GM12878 (cell line): Measurements from ENCODE around the gene TMEM63C. TPM values are rescaled to one million over a fixed set of nuclear protein-coding genes. Genes with fewer than 3 reads are reported as not detected.

Experiments used
- ATAC-seq: fragments of 200-7000 bp; cut with Tn5 transposase; 3 replicates; pipeline ENCODE4 v1.9.1; 2020; ENCODE audit warnings: mild to moderate bottlenecking, moderate library complexity
- BruUV-seq: library from RNA; stranded (reverse); fragments of 400-500 nt; replicated peaks from 2 replicates; lab custom pipeline; 2021; lab: Mats Ljungman, UMichigan
- CTCF ChIA-PET: fragments of 300-600 bp; sonication (Branson Sonifier 250); formaldehyde crosslinking; extraction: SDS; loops from one replicate; lab custom pipeline; 2021; ENCODE audit warnings: inconsistent platforms; lab: Yijun Ruan, JAX
- POLR2A ChIA-PET: fragments of 350-600 bp; formaldehyde crosslinking; extraction: SDS; loops from one replicate; lab custom pipeline; 2021; ENCODE audit warnings: inconsistent platforms; lab: Charles Lee
- RAD21 ChIA-PET: fragments of 300-600 bp; sonication (Branson Sonifier 250); formaldehyde crosslinking; loops from one replicate; lab custom pipeline; 2023; ENCODE audit warnings: antibody characterized with exemption; ENCODE audit not compliant: unreplicated experiment; lab: Charles Lee
- SMC1A ChIA-PET: fragments of 300-600 bp; sonication (Branson Sonifier 250); formaldehyde crosslinking; loops from one replicate; lab custom pipeline; 2023; ENCODE audit not compliant: unreplicated experiment, uncharacterized antibody; lab: Charles Lee
- DNase-seq: peaks from one replicate; pipeline ENCODE4 v3.0.0-alpha.2; 2011; ENCODE audit warnings: low read depth, low spot score
- FAIRE-seq: peaks from 3 replicates; lab custom pipeline; 2011; peaks lifted over from hg19 to GRCh38; lab: Jason Lieb, UNC
- H2AFZ ChIP-seq: 2 replicates; pipeline ENCODE4 v1.6.0; 2011; ENCODE audit warnings: low read depth, low read length, control low read depth; ENCODE audit not compliant: control insufficient read depth
- H3K27ac ChIP-seq: 2 replicates; pipeline ENCODE4 v1.5.1; 2011; ENCODE audit warnings: control low read depth; ENCODE audit not compliant: control insufficient read depth, insufficient read depth
- H3K27me3 ChIP-seq, 2 experiments: replicated peaks in 1 of 2; 2 replicates each; pipeline versions ENCODE4 v1.6.0 to v1.6.1; 2011; ENCODE audit warnings: low read length in 1 of 2; ENCODE audit not compliant: control insufficient read depth in 2 of 2, insufficient read depth in 2 of 2
- H3K36me3 ChIP-seq, 2 experiments: 2 replicates each; pipeline ENCODE4 v1.5.1; 2011; ENCODE audit warnings: low read length in 1 of 2; ENCODE audit not compliant: control insufficient read depth in 2 of 2, insufficient read depth in 2 of 2
- H3K4me1 ChIP-seq: 2 replicates; pipeline ENCODE4 v1.6.1; 2011; ENCODE audit warnings: mild to moderate bottlenecking, low read length, moderate library complexity, mixed read lengths; ENCODE audit not compliant: control insufficient read depth, insufficient read depth
- H3K4me2 ChIP-seq: 2 replicates; pipeline ENCODE4 v1.6.0; 2011; ENCODE audit warnings: control low read depth; ENCODE audit not compliant: control insufficient read depth, insufficient read depth
- H3K4me3 ChIP-seq: fragments of 200-600 bp; sonication (generic); 2 replicates; pipeline ENCODE4 v1.5.1; 2016
- H3K79me2 ChIP-seq: 2 replicates; pipeline ENCODE4 v1.6.0; 2011; ENCODE audit warnings: low read length; ENCODE audit not compliant: control insufficient read depth, insufficient read depth
- H3K9ac ChIP-seq: 2 replicates; pipeline ENCODE4 v1.8.0; 2011; ENCODE audit warnings: low read length, control low read depth, mixed read lengths; ENCODE audit not compliant: control insufficient read depth, insufficient read depth
- H3K9me3 ChIP-seq: replicated peaks from 3 replicates; pipeline ENCODE4 v1.5.1; 2011; ENCODE audit warnings: mild to moderate bottlenecking, low read length; ENCODE audit not compliant: control insufficient read depth, insufficient read depth
- H4K20me1 ChIP-seq: 2 replicates; pipeline ENCODE4 v1.6.0; 2011; ENCODE audit not compliant: control insufficient read depth, insufficient read depth
- BHLHE40 ChIP-seq, 2 experiments: fragments of 450-650 bp in 1 of 2; IDR thresholded peaks; 2 replicates each; pipeline ENCODE4 v1.6.1; 2011 to 2017; ENCODE audit warnings: low read depth in 2 of 2, borderline replicate concordance in 1 of 2, improper control_type of control experiment in 1 of 2, low read length in 1 of 2, mild to moderate bottlenecking in 1 of 2
- RB1 ChIP-seq: fragments of 450-650 bp; formaldehyde crosslinking; IDR thresholded peaks from 2 replicates; pipeline ENCODE4 v1.6.1; 2017; ENCODE audit warnings: mild to moderate bottlenecking, borderline replicate concordance
- SIN3A ChIP-seq: IDR thresholded peaks from 2 replicates; pipeline ENCODE4 v1.6.1; 2012; ENCODE audit warnings: low read depth, low read length, improper control_type of control experiment
- SPI1 ChIP-seq: IDR thresholded peaks from 2 replicates; pipeline ENCODE4 v1.6.1; 2011; ENCODE audit warnings: low read depth, mild to moderate bottlenecking, low read length, moderate library complexity, borderline replicate concordance; ENCODE audit not compliant: insufficient read depth
- STAT1 ChIP-seq: fragments of 450-650 bp; conservative IDR thresholded peaks from 2 replicates; pipeline ENCODE4 v1.6.1; 2014; ENCODE audit warnings: antibody characterized with exemption, mild to moderate bottlenecking
- WGBS: methylation state at CpG from one replicate; pipeline ENCODE4 v1.1.6; 2016; ENCODE audit warnings: low lambda C conversion rate; ENCODE audit not compliant: insufficient replicate concordance, insufficient coverage; ENCODE audit errors: missing lambda C conversion rate; 5-methylcytosine and 5-hydroxymethylcytosine counted together
- in situ Hi-C: fragments of 300-500 bp; cut with MboI; formaldehyde crosslinking; loops from 9 replicates; pipeline ENCODE4 v1.14.3; 2018; ENCODE audit warnings: mixed read lengths
- intact Hi-C: fragments of 100-400 bp; cut with micrococcal nuclease; formaldehyde crosslinking; loops from one replicate; pipeline ENCODE4 v1.14.2; 2022; ENCODE audit not compliant: unreplicated experiment
- polyA plus RNA-seq, 11 experiments: library from polyadenylated mRNA; depleted of rRNA in 4 of 11; unstranded in 6 of 11; stranded (reverse) in 5 of 11; fragments of >200 nt; fragmentation: Nextera tagmentation in 4 of 11; fragmentation: Illumina TruSeq in 1 of 11; extraction: Ambion mirVana in 4 of 11; extraction: Trizol in 1 of 11; gene quantifications; 1 replicate in 1 of 11; 2 replicates in 10 of 11; pipeline versions ENCODE4 v1.2.1 to v1.2.3, GENCODE V29; 2011 to 2016; ENCODE audit warnings: inconsistent platforms in 2 of 11, missing spikeins in 2 of 11, low read depth in 1 of 11
- total RNA-seq, 4 experiments: library from RNA; depleted of rRNA in 3 of 4; stranded (reverse); fragments of >200 nt in 3 of 4; fragmentation: Illumina TruSeq in 1 of 4; extraction: Trizol in 1 of 4; gene quantifications; 2 replicates each; pipeline versions ENCODE4 v1.2.1 to v1.2.3, GENCODE V29; 2013 to 2021
- TF ChIP-seq, protein P1 (sequence below): IDR thresholded peaks from 2 replicates; pipeline ENCODE4 v1.6.1; 2011; ENCODE audit warnings: mild to moderate bottlenecking, low read depth, low read length, moderate library complexity; ENCODE audit not compliant: insufficient replicate concordance
- TF ChIP-seq, protein P2 (sequence below): fragments of 450-650 bp; IDR thresholded peaks from 2 replicates; pipeline ENCODE4 v1.6.1; 2018; ENCODE audit warnings: borderline replicate concordance, mild to moderate bottlenecking; ENCODE audit not compliant: partially characterized antibody
- TF ChIP-seq, protein P3 (sequence below): IDR thresholded peaks from 2 replicates; pipeline ENCODE4 v1.6.1; 2012; ENCODE audit warnings: low read depth, low read length, improper control_type of control experiment
- TF ChIP-seq, protein P4 (sequence below): fragments of 450-650 bp; IDR thresholded peaks from 2 replicates; pipeline ENCODE4 v1.6.1; 2017; ENCODE audit warnings: mild to moderate bottlenecking
- TF ChIP-seq, protein P5 (sequence below): fragments of 450-650 bp; IDR thresholded peaks from 2 replicates; pipeline ENCODE4 v1.6.1; 2017; ENCODE audit warnings: mild to moderate bottlenecking, low read depth, inconsistent platforms; ENCODE audit not compliant: poor library complexity, severe bottlenecking

TMEM63C gene
- total and polyA plus RNA-seq, 10 of the 15 experiments (the other 5 are each of a cell fraction or from before 2014, with no cell fraction given): 0.06 to 1.3 (median 0.39) TPM; not detected in 4

DNA sequence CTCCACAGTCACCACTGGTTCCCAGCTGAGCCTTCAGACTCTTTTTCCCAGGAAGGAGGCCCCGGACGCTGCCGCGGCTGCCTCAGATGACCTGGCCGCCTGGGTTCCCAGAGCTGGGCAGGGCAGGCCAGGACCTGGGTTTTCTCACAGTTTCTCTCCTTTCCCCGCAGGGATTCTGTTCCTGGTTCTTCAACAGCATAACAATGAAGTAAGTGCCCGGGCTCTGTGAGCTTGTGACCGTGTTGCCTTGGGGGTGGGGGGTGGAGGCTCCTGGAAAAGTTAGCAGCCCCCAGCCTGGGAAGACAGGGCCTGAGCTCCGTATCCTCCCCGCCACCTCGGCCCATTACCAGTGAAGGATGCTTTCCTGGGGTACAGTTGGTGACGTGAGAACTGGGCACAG, 43.7 kb downstream of the TMEM63C start:
- ChIA-PET SMC1A (no interaction called here), POLR2A (no interaction called here), CTCF (no interaction called here), RAD21 (no interaction called here)
- no TSS peak for BruUV-seq
- Histone ChIP-seq H3K9ac (no peak overlapping the region), H3K27me3 (no peaks in the 10 kb centered on the region), H4K20me1 (no peaks in the 10 kb centered on the region), H3K9me3 (no peaks in the 10 kb centered on the region), H3K4me1 (no peaks in the 10 kb centered on the region), H3K4me3 (no peak overlapping the region), H3K27ac (no peak overlapping the region), H2AFZ (no peak overlapping the region), H3K36me3 (no peaks in the 10 kb centered on the region), H3K79me2 (no peaks in the 10 kb centered on the region), H3K4me2 (no peak overlapping the region)
- ATAC-seq: no peak
- intact Hi-C loops (no loop called here), in situ Hi-C loops (no loop called here)
- TF ChIP-seq STAT1 (no peak), SIN3A (no peak), SPI1 (no peak), RB1 (no peak), BHLHE40 (IDR thresholded peaks at IDR 0.05; ENCODE audit: borderline replicate concordance in 1 of 2, low read depth in 2 of 2, low read length in 1 of 2) (no peak)
- TF ChIP-seq, protein P1, sequence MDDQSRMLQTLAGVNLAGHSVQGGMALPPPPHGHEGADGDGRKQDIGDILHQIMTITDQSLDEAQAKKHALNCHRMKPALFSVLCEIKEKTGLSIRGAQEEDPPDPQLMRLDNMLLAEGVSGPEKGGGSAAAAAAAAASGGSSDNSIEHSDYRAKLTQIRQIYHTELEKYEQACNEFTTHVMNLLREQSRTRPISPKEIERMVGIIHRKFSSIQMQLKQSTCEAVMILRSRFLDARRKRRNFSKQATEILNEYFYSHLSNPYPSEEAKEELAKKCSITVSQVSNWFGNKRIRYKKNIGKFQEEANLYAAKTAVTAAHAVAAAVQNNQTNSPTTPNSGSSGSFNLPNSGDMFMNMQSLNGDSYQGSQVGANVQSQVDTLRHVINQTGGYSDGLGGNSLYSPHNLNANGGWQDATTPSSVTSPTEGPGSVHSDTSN: no peak
- TF ChIP-seq, protein P2, sequence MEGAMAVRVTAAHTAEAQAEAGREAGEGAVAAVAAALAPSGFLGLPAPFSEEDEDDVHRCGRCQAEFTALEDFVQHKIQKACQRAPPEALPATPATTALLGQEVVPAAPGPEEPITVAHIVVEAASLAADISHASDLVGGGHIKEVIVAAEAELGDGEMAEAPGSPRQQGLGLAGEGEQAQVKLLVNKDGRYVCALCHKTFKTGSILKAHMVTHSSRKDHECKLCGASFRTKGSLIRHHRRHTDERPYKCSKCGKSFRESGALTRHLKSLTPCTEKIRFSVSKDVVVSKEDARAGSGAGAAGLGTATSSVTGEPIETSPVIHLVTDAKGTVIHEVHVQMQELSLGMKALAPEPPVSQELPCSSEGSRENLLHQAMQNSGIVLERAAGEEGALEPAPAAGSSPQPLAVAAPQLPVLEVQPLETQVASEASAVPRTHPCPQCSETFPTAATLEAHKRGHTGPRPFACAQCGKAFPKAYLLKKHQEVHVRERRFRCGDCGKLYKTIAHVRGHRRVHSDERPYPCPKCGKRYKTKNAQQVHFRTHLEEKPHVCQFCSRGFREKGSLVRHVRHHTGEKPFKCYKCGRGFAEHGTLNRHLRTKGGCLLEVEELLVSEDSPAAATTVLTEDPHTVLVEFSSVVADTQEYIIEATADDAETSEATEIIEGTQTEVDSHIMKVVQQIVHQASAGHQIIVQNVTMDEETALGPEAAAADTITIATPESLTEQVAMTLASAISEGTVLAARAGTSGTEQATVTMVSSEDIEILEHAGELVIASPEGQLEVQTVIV: no peak
- TF ChIP-seq, protein P3, sequence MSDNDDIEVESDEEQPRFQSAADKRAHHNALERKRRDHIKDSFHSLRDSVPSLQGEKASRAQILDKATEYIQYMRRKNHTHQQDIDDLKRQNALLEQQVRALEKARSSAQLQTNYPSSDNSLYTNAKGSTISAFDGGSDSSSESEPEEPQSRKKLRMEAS: no peak
- TF ChIP-seq, protein P4, sequence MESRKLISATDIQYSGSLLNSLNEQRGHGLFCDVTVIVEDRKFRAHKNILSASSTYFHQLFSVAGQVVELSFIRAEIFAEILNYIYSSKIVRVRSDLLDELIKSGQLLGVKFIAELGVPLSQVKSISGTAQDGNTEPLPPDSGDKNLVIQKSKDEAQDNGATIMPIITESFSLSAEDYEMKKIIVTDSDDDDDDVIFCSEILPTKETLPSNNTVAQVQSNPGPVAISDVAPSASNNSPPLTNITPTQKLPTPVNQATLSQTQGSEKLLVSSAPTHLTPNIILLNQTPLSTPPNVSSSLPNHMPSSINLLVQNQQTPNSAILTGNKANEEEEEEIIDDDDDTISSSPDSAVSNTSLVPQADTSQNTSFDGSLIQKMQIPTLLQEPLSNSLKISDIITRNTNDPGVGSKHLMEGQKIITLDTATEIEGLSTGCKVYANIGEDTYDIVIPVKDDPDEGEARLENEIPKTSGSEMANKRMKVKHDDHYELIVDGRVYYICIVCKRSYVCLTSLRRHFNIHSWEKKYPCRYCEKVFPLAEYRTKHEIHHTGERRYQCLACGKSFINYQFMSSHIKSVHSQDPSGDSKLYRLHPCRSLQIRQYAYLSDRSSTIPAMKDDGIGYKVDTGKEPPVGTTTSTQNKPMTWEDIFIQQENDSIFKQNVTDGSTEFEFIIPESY: no peak
- TF ChIP-seq, protein P5, sequence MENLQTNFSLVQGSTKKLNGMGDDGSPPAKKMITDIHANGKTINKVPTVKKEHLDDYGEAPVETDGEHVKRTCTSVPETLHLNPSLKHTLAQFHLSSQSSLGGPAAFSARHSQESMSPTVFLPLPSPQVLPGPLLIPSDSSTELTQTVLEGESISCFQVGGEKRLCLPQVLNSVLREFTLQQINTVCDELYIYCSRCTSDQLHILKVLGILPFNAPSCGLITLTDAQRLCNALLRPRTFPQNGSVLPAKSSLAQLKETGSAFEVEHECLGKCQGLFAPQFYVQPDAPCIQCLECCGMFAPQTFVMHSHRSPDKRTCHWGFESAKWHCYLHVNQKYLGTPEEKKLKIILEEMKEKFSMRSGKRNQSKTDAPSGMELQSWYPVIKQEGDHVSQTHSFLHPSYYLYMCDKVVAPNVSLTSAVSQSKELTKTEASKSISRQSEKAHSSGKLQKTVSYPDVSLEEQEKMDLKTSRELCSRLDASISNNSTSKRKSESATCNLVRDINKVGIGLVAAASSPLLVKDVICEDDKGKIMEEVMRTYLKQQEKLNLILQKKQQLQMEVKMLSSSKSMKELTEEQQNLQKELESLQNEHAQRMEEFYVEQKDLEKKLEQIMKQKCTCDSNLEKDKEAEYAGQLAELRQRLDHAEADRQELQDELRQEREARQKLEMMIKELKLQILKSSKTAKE: no peak
- DNase-seq: no peak
- WGBS: 40% methylated on average over 11 of the region's 12 CpGs
- no peak for FAIRE-seq
